ENCODE results near the gene GTF2A2.
"Not testable (repeated sequence)": the region's sequence is repeated elsewhere in the genome, so short reads cannot be mapped to it uniquely, and the experiment has no call there.

The GTF2A2 gene

GRCh38 chr15:59646277-59646676 lies 11.0 kb downstream of the GTF2A2 start:
- no peak for TF ChIP-seq CTCF (IDR thresholded peaks at IDR 0.05; ENCODE audit: low read depth, low read length)
- no peak for DNase-seq (ENCODE audit: extremely low read depth, low read depth)

GRCh38 chr15:59645812-59646211 lies 11.5 kb downstream of the GTF2A2 start:
- not testable (repeated sequence) for DNase-seq (ENCODE audit: extremely low read depth, low read depth)

- no peak for DNase-seq (ENCODE audit: extremely low read depth, low read depth)
- no peak for TF ChIP-seq CTCF (IDR thresholded peaks at IDR 0.05; ENCODE audit: low read depth, low read length)
These were observed 12.6 kb downstream of the GTF2A2 start for GRCh38 chr15:59644756-59645155.

GRCh38 chr15:59642351-59642750 lies 15.0 kb downstream of the GTF2A2 start:
- TF ChIP-seq CTCF (IDR thresholded peaks at IDR 0.05; ENCODE audit: low read depth, low read length): no peak
- DNase-seq (ENCODE audit: extremely low read depth, low read depth): no peak

GRCh38 chr15:59637507-59637906 lies 19.8 kb downstream of the GTF2A2 start:
- DNase-seq (ENCODE audit: extremely low read depth, low read depth): not testable (repeated sequence)

- no peak for TF ChIP-seq CTCF (IDR thresholded peaks at IDR 0.05; ENCODE audit: low read depth, low read length)
- DNase-seq (ENCODE audit: extremely low read depth, low read depth): no peak
These were observed 21.1 kb downstream of the GTF2A2 start for GRCh38 chr15:59636184-59636583.

GRCh38 chr15:59632714-59633113 lies 24.6 kb downstream of the GTF2A2 start:
- DNase-seq (ENCODE audit: extremely low read depth, low read depth): no peak
- TF ChIP-seq CTCF (IDR thresholded peaks at IDR 0.05; ENCODE audit: low read depth, low read length): peak; percentile 34

GRCh38 chr15:59622289-59622688 lies 35.0 kb downstream of the GTF2A2 start:
- peak; percentile 39 for TF ChIP-seq CTCF (IDR thresholded peaks at IDR 0.05; ENCODE audit: low read depth, low read length)
- no peak for DNase-seq (ENCODE audit: extremely low read depth, low read depth)

- TF ChIP-seq CTCF (IDR thresholded peaks at IDR 0.05; ENCODE audit: low read depth, low read length): no peak
These were observed 38.9 kb downstream of the GTF2A2 start for GRCh38 chr15:59618406-59618805.

More at GRCh38 chr15:59618406-59618805, 38.9 kb downstream of the GTF2A2 start:
- no peak for DNase-seq (ENCODE audit: extremely low read depth, low read depth)
